ENCODE results near the gene CDK5RAP2.

Gene CDK5RAP2

GRCh38 chr9:120433701-120434100 lies 146.3 kb downstream of the CDK5RAP2 start:
- no peak for DNase-seq

DNA sequence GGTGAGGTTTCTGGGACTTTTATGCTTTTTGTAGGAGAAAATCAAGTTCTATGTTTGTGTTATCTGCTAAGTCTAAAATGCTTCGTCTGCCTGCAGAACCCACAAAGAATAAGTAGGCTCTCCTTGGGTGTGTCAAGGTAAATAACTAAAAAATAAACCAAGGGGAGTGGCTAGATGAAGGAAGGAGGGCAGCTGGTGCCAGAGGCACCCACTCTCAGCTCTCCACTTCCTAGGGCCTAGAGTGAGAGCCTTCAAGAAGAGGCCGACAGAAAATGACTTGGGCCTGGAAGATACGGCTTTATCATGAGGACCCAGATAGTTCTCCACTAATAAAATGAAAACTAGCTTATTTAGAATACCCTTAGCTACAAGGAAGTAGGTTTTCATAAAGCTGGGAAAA lies 147.4 kb downstream of the CDK5RAP2 start:
- no peak for DNase-seq

DNA sequence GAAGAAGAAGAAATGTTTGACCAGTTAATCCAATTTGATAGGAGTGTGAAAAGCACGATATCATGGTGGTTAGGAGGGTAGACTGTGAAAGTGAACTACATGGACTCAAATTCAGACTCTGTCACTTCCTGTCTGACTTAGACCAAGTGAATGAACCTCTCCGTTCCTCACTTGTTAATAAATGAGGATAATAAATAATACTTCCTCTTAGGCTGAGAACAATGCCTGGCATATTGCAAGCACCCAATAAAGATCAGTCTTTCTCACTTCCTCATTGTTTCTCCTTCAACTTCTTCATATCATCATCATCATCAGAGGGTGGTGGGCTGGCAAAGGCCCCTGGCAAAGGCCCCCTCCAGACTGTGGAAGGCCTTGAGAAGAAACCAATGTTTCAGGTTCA lies 148.7 kb downstream of the CDK5RAP2 start:
- no peak for DNase-seq

DNA sequence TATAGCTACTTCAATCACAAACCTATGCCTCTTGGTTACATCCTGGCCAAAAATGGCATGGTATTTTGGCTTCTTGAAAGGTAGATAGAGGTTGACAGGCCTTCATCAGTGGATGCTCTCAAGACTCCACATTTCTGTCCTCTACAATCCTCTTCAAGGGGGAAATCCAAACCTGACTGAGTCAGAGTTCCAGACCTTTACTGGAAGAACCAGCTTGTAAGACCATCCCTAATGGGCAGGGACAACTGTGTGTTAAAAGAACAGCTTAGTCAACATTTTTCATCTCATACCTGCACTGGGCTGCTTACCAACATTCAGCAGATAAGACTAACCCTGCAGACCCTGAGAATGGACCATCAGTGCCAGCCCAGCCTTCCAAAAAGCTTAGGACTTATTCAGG lies 155.7 kb downstream of the CDK5RAP2 start:
- DNase-seq: no peak

DNA sequence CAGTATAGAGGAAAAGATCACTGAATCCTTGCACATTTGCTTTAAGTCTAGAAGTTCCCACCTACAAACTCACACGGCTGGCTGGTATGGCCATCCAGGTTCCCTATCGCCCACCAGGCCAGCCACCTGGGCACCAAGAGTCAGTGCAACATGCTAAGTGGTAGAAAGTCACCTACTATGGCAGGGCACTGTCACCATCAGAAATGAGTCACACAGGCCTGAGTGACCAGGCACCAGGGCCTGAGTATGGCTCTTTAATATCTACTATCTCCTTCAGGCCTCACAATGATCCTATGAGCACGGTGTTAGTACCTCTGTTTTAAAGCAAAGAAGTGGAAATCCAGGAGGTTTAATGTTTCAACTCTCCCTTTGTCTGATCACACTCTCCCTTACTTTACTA lies 156.2 kb downstream of the CDK5RAP2 start:
- no peak for DNase-seq

GRCh38 chr9:120421977-120422376 lies 158.0 kb downstream of the CDK5RAP2 start:
- no peak for DNase-seq

GRCh38 chr9:120418315-120418714 lies 161.7 kb downstream of the CDK5RAP2 start:
- no peak for DNase-seq

GRCh38 chr9:120416781-120417427 lies 163.1 kb downstream of the CDK5RAP2 start:
- DNase-seq: no peak

GRCh38 chr9:120413121-120414048 lies 166.6 kb downstream of the CDK5RAP2 start:
- no peak for DNase-seq

DNA sequence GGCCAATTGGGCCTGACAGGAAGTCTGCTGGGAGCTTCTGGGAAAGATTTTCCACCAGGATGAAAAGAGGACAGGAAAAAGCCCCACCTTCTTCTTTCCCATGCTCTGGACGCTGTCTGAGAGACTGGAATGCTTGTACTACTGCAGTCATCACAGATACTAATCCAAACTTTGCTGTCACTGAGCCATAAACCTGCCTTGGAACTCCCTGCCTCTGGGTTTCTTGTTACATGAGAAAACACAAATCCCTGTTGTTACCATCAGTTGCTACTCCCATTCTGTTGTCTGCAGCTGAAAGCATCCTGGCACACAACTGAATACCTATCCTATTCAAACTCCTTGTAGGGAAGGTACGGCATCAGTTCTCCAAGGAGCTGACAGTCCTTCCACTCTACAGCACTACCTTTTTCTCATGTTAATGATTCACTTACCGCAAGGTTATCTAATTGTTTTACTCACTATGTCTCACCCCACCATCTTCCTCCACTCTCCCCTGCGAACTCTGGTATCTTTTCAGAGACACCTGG lies 167.5 kb downstream of the CDK5RAP2 start:
- DNase-seq: no peak

DNA sequence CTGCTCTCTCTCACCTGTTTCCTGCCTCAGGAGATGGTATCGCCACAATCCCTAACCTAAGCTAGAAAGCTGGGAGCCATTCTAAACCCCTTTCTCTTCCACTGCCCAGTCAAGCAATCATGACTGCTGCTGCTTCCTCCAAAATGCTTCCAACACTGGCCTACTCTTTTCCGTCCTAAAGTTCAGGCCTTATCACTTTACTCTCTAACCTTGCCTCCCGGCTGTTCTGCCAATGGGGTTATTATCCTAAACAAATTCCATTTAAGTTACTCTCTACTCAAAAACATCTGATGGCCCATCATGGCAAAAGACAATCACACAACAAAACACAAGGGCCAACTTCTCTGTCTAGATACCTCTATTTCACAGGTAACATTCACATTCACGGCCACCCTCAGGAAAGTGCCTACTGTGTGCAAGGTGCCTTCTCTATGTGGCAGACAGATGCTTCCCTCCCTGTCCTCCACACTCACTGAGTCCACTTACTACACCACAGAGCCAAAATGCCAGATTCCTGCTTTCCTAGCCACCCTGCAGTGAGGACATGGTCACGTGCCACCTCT lies 168.0 kb downstream of the CDK5RAP2 start:
- DNase-seq: no peak

DNA sequence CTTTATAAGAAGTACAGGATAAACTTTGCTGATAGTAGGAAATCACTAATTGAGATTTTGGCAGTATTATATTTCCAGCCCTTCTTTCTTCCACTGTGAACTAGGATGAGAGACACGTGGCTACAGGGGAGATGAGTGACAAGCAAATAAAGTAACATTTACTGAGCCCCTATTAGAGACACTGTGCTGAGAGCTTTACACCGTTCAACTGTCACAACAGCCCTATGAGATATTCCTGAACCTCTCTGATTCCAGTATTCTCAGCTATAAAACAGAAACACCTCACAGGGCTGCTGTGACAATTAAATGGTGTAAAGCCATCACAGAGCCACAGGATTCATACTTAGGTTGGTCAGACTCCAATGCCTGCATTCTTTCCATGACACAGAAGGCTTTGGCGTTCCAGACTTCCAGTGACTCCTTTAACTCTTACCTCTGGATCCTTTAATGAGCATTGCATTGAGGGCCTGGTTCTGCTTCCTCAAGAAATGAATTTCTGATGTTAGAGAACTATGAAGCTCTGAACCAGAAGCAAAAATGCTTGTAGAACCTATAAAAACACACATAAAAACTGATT lies 169.0 kb downstream of the CDK5RAP2 start:
- no peak for DNase-seq

- DNase-seq: no peak
Measured at GRCh38 chr9:120408680-120409258, 171.2 kb downstream of the CDK5RAP2 start.

DNA sequence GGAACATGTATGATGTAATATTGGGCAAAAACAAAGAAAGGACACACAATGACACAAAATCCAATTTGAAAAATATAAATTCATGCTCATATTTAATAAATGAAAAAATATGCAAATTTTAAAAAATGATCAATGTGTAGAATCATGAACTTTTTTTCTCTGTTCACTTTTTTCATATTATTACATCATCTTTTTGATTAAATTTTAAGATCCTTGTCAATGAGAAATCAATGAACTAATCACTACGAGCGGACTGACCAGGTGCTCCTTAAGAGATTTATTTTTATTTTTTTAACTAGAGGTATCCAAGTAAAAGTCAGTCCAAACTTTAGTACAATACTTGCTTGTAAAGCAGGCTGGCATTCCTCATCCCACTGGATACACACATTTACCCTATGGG lies 174.1 kb downstream of the CDK5RAP2 start:
- DNase-seq: no peak

DNA sequence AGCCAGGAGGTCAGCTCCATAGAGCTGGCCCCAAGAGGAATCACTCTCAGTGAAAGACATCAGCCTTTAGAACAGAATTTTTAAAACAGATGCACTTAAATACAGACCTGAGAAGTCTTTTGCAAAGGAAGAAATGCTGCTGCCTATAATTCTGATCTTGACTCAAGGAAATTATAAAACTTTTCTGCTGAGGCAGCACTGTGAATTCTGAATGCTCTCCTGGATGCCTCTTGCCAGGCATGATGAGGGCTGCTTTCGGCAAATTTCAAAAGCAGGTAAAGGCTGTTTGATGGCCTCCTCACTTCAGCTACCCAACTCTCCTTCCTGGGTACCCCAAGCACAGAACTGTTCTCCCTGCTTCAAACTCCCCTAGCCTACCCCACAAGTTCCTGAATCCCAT lies 174.8 kb downstream of the CDK5RAP2 start:
- no peak for DNase-seq

DNA sequence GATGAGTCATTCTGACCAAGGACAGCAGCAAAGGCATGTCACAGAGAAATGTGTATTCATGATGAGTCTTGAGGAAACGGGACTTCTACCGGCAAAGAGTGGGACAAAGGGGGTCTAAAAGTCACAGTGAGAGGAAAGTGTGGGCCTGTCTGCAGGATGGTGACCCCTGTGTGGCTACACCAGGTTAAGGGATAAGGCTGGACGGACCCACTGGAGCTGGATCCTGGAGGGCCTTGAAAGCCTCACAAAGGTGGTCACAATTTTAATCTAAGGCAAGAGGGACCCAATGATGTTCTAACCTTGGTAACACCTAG lies 176.5 kb downstream of the CDK5RAP2 start:
- no peak for DNase-seq

DNA sequence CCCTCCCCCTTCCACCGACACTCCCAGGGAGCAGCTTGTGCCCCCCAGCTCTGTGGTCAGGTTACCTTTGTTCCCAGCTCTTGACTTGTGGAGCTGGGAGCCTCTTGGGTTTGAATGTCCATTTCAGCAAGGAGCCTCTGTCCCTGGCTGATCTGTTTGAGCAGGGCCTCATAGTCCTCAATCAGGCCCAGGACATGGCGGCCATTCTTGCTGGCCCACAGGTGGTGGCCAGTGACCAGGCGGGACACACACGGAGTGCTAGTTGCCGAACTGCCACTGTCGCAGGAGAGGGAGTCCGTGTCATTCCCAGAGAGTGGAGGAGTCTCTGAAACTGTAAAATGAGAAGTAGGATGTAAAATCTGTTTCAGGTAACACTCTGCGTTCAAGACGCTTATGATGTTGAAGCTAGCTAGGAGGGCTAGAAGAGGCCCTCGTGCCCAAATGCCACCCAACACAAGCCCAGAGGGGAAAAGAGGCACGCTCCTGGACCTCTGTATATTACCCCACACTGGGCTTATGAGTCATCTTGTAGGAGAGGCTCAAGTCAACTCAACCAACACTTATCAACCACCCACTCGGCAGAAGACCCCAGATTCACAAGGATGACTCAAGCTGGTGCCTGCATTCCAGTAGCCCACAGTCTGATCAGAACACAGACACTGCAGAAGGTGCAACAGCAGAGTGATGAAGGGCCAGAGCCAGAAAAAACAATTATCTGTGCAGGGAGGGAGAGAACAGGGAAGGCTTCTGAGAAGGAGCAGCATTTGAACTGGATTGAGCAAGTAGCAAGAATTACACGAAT lies 177.0 kb downstream of the CDK5RAP2 start:
- DNase-seq: no peak

- DNase-seq: no peak
Measured at GRCh38 chr9:120399940-120400339, 180.0 kb downstream of the CDK5RAP2 start.

GRCh38 chr9:120398286-120398685 lies 181.7 kb downstream of the CDK5RAP2 start:
- no peak for DNase-seq

- DNase-seq: no peak
Measured at GRCh38 chr9:120397453-120397852, 182.5 kb downstream of the CDK5RAP2 start.

DNA sequence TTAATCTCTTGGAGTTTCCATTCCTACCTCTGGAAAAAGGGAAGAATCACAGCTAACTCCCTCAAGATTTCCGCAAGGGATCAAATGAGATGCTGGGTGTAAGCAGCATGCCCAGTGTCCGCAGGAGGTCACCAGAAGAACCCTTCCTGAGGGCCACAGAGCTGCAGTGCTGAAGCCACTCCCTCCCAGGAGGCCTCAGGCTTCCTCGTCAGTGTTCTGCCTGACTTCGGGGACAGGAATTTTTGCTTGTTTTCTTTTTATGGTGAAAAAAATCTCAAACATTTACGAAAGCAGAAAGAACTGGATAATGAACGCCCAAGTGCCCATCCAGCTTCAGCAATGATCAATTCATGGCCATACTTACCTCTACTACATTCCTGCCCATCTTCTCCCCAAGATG lies 183.0 kb downstream of the CDK5RAP2 start:
- no peak for DNase-seq

DNA sequence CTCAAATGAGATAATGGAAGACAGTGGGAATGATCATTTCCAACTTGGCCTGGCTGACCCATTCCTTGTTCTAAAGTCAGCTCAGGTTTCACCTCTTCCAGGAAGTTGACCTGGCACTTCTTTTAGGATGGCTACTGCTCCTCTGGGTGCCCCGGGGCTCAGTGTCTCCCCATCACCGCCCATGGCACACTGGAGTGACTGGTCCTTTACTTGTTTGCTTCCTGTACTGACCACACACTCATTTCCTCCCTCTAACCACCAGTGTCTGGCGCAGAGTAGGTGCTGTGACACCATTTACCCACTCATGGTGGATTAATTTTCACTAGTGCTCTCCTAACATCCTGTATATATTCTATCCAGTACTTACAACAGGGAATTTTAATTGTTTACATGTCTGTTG lies 183.5 kb downstream of the CDK5RAP2 start:
- DNase-seq: no peak

Measured in DMS79 (cell line).